Sigmoid colon (tissue), 4 donors: Measurements from ENCODE around the gene BCL11B.

Experiments
- POLR2AphosphoS5 ChIP-seq, 4 donors: sonication (generic); formaldehyde crosslinking; IDR thresholded peaks; one replicate each; pipeline ENCODE4 v1.6.1; 2017; ENCODE audit warnings: antibody characterized with exemption in 4 of 4
- TF ChIP-seq, protein P1 (sequence below), 4 experiments: fragments of 450-650 bp in 3 of 4; fragments of 200-600 bp in 1 of 4; IDR thresholded peaks; one replicate each; pipeline ENCODE4 v1.5.1; 2016 to 2019; ENCODE audit warnings: antibody characterized with exemption in 4 of 4, mild to moderate bottlenecking in 3 of 4, moderate library complexity in 2 of 4

DNA sequence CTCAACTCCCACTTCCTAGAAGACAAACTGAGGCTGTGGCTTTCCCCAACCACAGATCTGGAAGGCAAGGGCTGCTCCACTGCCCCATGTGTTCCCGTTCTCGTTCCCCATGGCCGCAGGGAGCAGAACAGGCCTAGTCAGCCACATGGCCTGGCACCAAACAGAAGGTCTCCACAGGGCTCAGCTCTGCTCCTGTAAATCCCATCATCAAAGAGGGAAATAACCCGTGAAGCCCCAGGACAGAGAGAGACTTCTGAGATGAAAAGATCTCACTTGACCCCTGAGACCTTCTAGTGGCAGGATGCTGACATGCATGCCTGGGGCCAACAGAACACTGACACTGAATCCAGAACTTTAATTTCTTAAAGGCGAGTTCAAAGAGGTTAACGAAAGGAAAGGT lies 68.9 kb downstream of the BCL11B start:
- TF ChIP-seq, protein P1, sequence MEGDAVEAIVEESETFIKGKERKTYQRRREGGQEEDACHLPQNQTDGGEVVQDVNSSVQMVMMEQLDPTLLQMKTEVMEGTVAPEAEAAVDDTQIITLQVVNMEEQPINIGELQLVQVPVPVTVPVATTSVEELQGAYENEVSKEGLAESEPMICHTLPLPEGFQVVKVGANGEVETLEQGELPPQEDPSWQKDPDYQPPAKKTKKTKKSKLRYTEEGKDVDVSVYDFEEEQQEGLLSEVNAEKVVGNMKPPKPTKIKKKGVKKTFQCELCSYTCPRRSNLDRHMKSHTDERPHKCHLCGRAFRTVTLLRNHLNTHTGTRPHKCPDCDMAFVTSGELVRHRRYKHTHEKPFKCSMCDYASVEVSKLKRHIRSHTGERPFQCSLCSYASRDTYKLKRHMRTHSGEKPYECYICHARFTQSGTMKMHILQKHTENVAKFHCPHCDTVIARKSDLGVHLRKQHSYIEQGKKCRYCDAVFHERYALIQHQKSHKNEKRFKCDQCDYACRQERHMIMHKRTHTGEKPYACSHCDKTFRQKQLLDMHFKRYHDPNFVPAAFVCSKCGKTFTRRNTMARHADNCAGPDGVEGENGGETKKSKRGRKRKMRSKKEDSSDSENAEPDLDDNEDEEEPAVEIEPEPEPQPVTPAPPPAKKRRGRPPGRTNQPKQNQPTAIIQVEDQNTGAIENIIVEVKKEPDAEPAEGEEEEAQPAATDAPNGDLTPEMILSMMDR (IDR thresholded peaks at IDR 0.05), result no peak
- no peak for TF ChIP-seq POLR2AphosphoS5 (IDR thresholded peaks at IDR 0.05)
